Measurements from ENCODE around the gene CES4A.

- TF ChIP-seq CTCF (IDR thresholded peaks at IDR 0.05; ENCODE audit: poor library complexity) (no peak), EZH2 (IDR thresholded peaks at IDR 0.05; ENCODE audit: borderline replicate concordance) (no peak)
Measured at GRCh38 chr16:67016681-67017420, 28.5 kb downstream of the CES4A start.
